T follicular helper cell (primary cell): ENCODE data around the gene POC1B.

Source experiments
- DNase-seq: peaks from one replicate; pipeline ENCODE4 v3.0.0-alpha.2; 2020; ENCODE audit warnings: low read depth

POC1B gene

DNA sequence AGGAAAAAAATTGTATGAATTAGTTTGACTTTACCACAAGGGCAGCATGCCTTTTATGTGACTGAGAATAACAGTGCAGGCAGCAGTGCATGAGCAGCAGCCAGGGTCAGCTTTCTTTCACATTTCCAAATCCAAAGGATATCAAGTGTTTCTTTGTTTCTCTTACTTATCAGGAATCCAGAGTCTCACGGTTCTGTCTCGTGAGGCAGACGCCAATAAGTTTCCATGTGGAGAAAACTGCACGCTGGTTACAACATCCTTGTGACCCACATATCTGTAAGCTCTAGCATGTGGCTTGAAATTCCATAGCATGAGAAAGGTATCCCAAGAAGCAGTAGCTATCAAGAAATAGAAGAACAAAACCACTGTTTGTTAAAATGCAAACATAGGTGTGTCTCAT is 28.8 kb downstream of the POC1B start:
- no peak for DNase-seq

DNA sequence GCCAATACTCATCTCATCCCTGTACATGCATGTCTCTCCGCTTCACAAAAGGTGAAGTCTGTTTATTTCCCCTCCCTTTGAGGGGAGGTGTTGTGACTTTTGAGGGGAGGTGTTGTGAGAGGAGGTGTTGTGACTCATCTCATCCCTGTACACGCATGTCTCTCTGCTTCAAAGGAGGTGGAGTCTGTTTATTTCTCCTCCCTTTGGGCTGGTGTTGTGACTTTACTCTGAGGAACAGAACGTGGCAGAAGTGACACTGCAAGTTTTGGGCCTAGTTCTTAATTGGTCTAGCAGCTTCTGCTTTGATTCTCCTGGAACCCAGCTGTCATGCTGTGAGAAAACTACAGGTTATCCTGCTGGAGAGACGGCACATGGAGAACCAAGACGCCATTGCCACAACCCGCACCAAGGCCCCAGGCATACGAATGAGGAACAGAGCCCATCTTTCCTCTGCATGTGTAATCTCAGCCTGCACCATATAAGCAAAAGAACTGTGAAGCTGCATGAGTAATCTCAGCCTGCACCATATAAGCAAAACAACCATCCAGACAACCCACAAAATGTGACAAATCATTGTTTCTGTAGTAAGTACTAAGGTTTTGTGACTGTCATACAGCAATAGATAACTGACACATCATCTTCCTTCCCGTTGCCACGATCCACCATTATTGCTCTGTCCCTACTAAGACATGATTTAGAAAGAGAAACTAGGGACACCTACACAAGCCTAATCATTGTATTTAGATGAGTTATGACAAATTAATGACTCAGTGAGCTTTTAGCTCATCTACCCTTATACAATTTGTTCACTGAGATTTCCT is 31.2 kb downstream of the POC1B start:
- DNase-seq: no peak

DNA sequence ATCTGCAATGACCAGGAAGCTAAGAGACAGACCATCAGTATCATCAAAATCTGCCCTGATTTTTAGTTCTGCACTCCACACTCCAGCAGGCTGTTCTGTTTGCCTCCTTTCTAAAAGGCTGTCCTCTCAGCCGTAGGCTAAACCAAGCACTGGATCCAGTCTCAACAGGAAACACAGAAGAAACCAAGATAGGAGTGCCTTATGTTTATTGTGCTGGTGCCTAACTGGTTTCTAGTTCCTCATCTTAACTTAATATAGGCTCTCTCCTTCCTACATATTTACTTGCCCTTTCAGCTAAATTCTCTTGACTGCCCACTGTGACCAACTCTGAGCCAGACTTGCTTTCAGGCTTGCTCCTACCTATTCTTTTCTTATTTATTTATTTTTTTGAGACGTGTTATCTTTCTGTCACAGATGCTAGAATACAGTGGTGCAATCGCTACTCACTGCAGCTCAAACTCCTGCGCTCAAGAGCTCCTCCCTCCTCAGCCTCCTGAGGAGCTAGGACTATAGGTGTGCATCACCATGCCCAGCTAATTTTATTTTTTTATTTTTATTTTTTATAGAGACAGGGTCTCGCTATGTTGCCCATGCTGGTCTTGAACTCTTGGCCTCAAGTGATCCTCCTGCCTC is 32.1 kb downstream of the POC1B start:
- no peak for DNase-seq

DNA sequence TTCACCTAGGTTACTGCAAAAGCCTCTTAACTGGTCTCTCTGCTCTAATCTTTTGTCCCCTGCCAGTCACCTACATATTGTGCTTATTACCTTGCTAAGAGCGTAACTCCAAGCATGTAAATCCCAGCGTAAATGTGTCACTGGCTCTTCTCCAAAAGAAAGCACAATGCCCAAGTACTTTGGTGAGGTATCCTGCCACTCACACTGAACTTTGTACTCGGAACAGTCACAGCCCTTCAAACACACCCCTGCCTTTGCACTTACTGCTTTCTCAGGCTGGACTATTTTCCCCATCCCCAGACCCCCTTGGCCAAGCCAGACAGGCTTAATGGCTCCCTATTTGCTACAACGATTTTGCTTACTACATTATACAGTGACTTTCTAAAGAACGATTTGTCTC is 33.0 kb downstream of the POC1B start:
- no peak for DNase-seq

DNA sequence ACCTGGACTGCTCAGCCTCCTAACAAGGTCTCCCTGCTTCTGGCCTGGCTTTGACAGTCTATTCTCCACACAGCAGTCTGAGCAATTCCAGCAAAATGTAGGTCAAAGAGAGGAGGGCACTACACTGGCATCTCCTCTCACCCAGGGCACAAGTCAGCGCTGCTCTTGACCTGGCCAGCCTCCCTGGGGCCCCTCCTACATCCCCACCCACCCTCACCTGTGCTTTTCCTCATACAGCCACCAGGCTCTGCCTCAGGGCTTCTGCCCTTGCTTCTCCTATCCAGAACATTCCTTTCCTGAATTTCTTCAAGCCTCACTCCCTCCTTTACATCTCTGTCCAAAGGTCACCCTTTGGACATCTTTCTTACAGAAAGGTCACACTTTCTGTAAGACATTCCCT is 34.9 kb downstream of the POC1B start:
- DNase-seq: no peak

DNA sequence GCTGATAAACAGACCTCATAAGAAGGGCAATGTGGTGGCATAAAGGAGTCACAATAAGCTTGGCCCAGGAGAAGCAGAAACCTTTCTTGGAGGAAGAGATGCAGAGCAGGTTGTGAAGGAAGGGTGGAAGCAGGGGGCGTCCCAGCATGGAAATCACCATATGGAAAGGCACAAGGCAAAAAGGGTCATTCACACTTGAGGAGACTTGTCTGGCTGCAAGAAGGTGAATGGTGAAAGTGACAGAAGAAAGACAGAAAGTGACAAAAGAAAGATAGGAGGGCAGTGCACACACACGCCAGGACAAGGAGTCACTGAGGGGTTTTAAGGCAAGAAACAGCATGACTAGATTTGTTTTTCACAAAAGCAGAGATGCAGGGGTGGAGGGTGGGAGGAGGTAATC is 39.6 kb downstream of the POC1B start:
- no peak for DNase-seq

DNA sequence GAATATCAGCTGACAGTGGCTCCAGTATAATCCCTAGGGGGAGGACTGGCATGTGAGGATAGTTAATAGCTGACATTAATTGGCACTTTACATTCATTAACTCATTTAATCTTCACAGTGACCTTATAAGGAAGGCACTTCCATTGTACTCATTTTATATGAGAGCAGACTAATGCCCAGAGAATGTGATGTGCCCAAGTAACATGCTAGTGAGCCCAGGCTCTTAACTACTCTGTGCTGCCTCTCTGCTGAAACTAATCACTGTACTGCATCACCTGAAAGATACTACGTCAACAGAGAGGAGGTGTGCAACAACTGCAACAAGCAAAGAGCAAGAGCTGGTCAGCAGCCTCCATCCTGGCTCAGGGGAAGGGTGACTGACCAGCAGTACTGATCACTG is 41.4 kb downstream of the POC1B start:
- no peak for DNase-seq

DNA sequence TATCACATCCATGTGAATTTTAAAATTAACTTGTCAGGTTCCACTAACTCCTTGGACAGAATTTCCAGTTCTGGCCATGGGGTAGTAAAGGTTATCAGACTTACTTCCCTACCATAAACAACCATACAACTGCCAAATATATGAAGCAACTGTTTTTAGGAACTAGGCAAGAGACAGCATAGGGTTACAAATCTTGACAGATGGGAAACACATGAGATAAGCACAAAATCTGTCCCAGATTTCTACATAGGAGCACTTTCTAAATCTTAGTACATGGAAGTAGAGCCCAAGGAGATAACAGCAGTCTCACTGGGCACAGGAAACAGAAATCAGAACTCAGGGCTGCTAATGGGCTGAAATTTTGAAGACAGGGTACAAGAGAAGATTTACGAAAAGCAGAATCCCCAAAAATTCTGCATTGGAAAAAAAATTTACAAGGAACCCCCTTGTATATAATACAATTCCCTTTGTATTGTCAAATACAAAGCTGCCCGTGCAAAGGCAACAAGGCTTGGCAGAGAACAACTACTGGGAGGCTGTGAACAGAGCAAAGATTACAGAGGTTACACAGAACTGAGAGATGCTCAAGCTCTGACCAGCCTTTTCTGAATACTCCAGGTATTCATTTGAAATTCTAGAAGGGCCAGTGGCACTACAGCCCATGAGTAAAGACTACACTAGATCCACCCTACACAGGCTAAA is 44.5 kb downstream of the POC1B start:
- no peak for DNase-seq

DNA sequence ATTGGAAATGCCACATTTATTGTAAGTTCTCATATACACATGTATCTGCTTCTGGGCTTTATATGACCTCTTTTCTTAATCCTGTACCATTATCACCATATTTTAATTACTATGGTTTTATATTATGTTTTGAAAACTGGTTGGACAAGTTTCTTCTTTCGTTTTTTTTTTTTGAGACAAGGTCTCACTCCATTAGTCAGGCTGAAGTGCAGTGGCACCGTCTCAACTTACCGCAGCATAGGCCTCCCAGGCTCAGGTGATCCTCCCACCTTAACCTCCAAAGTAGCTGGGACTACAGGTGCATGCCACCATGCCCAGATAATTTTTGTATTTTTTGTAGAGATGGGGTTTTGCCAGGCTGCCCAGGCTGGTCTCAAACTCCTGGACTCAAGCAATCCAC is 45.9 kb downstream of the POC1B start:
- no peak for DNase-seq

DNA sequence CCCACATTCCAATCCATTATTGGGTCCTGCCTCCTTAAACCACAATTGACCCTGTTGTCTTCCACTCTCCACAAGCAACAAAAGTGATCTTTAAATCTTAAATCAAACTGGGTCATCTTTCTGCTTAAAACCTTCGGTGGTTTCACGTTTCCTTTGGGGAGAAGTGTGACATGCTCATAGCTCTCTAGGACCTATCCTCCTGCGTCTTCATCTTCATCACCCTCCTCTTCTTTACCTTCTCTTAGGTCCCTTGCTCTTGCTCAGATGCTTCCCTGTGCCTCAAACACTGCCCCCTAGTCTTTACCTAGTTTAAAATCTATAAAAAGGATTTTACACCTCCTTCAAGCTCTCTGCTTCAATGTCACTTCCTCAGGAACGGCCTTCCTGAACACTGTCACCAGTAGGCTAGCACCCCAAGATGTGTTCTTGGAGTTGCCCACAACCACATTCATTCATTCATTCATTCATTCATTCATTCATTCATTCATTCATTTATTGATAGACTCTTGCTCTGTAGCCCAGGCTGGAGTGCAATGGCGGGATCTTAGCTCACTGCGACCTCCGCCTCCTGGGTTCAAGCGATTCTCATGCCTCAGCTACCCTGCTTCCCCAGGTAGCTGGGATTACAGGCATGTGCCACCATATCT is 48.1 kb downstream of the POC1B start:
- no peak for DNase-seq

DNA sequence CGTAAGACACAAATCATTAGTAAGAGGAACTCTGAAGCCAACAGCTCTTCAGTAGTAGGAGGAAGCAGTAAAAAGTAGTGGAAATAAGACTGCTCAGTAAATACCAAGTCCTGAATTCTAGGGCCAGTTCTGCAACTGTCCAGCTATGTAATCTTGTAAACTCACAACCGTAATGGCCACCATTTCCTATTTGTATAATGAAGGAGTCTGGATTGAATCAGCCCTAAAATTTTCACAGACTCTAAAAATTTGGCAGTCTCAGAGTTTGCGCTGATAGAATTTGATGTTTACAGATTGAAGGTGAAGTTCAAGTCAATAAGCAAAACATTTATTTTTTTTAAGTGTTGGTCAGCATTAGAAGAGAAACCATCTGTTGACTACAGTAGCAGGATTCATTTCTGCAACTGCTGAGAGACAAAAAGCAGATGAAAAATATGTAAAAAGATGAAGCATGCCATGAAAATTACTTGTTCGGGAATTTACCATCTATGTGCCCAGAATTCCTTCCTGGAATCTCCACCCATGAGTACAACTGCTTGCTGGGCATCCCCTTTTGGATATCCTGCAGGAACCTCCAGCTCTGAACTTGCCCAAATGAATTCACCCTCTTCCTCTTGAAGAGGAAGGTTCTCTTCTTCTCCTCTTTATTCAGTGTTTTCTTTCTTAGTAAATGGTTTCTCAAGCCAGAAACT is 48.8 kb downstream of the POC1B start:
- DNase-seq: no peak

DNA sequence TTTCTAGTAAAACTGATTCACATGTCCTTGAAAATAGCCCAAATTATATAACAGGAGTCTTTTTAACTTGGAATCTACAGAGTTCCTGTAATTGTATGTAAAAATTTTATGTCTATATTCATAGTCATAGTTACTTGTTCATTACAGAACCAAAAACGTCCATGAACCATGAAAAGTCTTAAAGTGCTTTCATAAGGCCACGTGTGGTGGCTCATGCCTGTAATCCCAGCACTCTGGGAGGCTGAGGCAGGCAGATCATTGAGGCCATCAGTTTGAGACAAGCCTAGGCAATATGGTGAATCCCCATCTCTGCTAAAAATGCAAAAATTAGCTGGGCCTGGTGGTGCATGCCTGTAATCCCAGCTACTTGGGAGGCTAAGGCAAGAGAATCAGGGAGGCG is 49.6 kb downstream of the POC1B start:
- DNase-seq: no peak

DNA sequence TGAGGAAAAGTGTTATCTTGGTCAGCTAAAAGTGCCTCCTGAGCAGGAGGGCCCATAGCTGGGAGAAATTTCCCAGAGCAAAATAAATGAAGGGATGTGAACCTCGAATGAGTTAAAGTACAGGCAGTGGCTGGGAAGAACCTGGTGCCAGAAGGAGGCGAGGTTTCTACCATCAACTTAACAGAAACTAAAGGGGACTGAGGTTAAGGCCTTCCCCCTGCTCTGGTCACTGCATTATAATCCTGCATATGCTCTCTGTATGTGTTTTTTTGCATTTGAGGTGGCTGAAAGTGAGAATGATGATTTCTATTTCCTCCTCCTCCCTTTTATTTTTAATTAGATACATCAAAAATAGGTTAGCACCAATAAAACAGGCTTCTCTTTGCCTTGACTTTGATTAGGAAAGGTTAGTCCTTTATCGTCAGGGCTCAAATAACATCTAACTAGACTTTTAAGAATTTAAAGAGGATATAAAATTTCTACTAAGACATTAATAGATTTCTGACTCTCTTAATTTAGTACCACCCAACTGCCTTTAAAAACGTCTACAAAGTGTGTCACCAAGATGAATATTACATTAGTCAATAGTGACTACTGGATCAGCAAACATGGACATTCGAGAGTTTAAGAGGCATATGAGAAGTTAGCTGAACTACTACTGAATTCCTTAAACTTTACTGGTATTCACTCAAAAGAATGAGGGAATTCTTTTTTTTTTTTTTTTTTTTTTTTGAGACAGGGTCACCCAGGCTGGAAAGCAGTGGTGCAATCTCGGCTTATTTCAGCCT is 50.5 kb downstream of the POC1B start:
- DNase-seq: no peak

DNA sequence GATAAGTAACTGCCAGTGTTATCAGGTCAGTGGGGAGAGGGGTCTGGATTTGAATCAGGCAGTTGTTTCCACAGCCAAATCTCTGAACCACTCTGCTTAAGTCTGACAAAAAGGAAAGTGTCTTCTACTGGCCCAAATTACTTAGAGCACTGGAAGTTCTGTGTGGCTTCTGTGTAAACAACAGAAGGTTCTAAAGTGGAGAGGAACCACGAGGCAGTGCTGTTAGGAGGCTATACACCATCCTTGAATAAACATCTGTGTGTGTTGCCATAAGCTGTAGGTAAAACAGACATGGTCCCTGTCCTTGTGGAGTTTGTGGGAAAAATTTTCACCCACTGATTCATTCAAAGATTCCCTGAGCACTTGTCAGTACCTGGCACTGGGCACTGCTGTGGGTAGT is 51.2 kb downstream of the POC1B start:
- no peak for DNase-seq

DNA sequence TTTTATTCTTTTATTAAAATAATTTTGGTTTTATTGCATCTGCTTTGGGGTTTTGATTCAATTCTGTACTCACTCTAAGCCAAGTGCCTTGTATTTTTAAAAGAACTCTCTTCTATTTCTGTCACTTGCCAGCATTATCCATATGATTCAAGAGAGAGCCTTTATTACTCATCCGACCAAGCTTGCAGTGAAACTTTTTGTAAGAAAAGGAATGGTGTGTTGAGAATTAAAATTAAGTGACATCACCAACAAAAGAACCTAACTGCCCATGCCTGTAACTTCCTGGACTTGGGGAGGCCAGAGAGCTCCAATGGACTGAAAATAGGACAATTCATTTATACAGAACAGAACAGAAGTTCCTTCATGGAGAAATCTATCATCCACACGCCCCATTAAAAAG is 53.3 kb downstream of the POC1B start:
- DNase-seq: no peak

DNA sequence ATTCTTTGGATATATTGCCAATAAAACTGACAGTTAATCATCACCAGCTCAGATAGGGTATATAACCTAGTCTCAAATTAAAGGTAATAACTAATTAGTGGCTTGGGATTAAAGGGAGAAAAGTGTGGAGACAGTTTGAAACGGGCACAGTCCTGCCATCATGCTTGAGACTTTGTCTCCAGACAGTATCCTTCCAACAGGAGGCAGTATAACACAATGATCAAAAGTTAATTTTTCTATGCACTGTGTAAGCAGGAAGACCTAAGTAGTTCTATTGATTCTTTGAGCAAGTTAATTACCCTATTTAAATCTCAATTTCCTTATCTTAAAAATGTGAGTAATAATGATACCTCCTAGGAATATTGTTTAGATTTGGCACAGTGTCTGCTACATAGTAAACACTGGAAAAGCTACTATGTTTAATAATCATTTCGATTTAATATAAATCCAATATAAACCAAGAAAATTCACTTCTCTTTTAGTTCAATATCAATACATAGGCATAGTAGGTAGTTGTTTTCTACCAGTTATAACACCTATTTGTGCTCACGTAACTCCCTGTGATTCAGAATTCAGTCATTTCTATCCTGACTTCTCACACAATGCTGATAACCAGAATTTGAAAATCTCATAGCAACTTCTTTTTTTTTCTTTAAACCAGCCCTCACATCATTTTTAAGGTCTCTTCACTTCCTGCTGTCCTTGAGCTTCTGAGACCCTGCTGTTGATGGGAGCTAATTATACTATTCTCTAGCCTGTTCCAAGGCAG is 54.9 kb downstream of the POC1B start:
- no peak for DNase-seq

DNA sequence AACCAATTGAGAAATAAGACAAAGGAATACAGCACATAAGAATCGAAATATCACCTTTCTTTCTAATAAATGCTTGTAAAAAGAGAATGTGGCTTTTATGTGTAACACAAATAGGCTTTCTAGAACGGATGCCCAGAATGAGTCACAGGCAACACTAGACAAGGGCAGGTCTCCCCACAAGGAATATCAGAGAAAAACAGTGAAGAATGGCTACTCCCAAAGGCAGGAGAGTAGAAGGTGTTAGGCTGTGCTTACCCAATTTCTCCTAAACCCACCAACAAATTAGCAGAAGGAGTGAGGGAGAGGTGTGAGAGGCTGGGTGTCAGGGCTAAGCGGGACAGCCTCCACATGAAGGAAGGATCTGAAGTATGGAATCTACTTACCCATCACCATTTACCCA is 56.5 kb downstream of the POC1B start:
- DNase-seq: no peak

DNA sequence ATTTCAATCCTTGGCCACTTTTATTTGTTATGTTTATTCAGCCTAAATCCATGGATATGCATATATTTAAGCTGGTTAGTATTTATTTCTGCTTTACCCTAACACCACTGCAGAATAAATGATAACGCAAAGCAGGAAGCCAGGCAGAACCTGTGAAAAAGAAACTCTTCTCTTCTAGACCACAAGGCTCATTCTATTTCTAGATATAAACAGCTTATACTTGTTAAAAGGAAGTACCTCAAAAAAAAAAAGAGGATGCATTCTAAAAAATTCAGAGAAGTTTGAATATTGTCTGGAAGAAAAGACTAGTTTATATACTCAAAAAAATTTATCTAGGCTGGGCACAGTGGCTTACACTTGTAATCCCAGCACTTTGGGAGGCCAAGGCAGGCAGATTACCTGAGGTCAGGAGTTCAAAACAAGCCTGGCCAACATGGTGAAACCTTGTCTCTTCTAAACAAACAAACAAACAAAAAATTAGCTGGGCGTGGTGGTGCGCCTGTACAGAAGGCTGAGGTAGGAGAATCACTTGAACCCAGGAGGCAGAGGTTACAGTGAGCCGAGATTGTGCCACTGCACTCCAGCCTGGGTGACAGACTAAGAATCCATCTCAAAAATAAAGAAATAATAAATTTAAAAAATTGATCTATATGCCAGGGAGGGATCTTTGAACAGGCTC is 57.1 kb downstream of the POC1B start:
- DNase-seq: no peak

DNA sequence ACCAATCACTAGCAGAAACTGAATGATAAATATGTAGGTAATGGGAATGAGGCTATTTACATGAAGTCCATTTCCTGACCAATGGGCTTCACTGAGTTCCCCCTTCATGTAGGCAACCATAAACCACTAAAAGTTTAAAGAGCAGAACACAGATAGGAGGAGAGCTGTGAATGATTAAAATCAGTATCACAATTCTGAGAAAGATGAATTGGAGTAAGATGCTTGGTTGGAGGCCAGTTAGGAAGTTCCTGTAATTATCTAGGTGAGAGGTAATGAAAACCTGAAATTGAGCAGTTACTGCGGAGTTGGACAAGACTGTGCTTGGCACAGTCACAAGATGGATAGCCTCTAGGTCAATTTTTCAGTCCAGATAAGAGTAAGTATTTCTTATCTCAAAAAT is 57.8 kb downstream of the POC1B start:
- DNase-seq: no peak
